Embryonic facial prominence (tissue), 1 donor: ENCODE results near the gene CALM3.
"Not testable (repeated sequence)": the region's sequence is repeated elsewhere in the genome, so short reads cannot be mapped to it uniquely, and the experiment has no call there.

Experiments
- DNase-seq: peaks from one replicate; pipeline ENCODE4 v3.0.0-alpha.2; 2016; ENCODE audit errors: extremely low spot score

The CALM3 gene

GRCh38 chr19:46601318-46602224 is at the start of gene CALM3:
TSS of gene CALM3 (plus strand) at chr19:46601330. CDS start at chr19:46601435, 105 bp downstream.
- DNase-seq: no peak

- DNase-seq: no peak
These were observed 48.2 kb upstream of the CALM3 start for GRCh38 chr19:46552891-46553290.

GRCh38 chr19:46554161-46554560 is 47.0 kb upstream of the CALM3 start:
- no peak for DNase-seq

- no peak for DNase-seq
These were observed 45.4 kb upstream of the CALM3 start for GRCh38 chr19:46555628-46556280.

GRCh38 chr19:46556471-46556870 is 44.7 kb upstream of the CALM3 start:
- DNase-seq: not testable (repeated sequence)

GRCh38 chr19:46559203-46559602 is 41.9 kb upstream of the CALM3 start:
- DNase-seq: no peak

- not testable (repeated sequence) for DNase-seq
These were observed 41.5 kb upstream of the CALM3 start for GRCh38 chr19:46559675-46560074.

GRCh38 chr19:46564701-46565100 is 36.4 kb upstream of the CALM3 start:
- no peak for DNase-seq

GRCh38 chr19:46571495-46571894 is 29.6 kb upstream of the CALM3 start:
- no peak for DNase-seq

GRCh38 chr19:46573679-46574498 is 27.2 kb upstream of the CALM3 start:
- no peak for DNase-seq

GRCh38 chr19:46574533-46574932 is 26.6 kb upstream of the CALM3 start:
- no peak for DNase-seq

GRCh38 chr19:46578450-46578849 is 22.7 kb upstream of the CALM3 start:
- DNase-seq: no peak

GRCh38 chr19:46579361-46579879 is 21.7 kb upstream of the CALM3 start:
- no peak for DNase-seq

GRCh38 chr19:46580247-46580646 is 20.9 kb upstream of the CALM3 start:
- DNase-seq: no peak

- DNase-seq: no peak
These were observed 15.6 kb upstream of the CALM3 start for GRCh38 chr19:46585539-46585938.

- DNase-seq: no peak
These were observed 14.8 kb upstream of the CALM3 start for GRCh38 chr19:46586294-46586693.

GRCh38 chr19:46587861-46588260 is 13.3 kb upstream of the CALM3 start:
- DNase-seq: no peak

GRCh38 chr19:46591254-46591653 is 9.9 kb upstream of the CALM3 start:
- DNase-seq: no peak

GRCh38 chr19:46591870-46592269 is 9.3 kb upstream of the CALM3 start:
- DNase-seq: no peak

GRCh38 chr19:46596008-46596407 is 5.1 kb upstream of the CALM3 start:
- no peak for DNase-seq

- no peak for DNase-seq
These were observed 2.7 kb upstream of the CALM3 start for GRCh38 chr19:46598372-46598917.
